H9 (cell line): Measurements from ENCODE around the gene PAX9. TPM values are rescaled to one million over a fixed set of nuclear protein-coding genes. Genes with fewer than 3 reads are reported as not detected.

Source experiments
- DNase-seq: peaks from one replicate; pipeline ENCODE4 v3.0.0-alpha.2; 2017
- H2AFZ ChIP-seq: one replicate; pipeline ENCODE4 v1.6.1; 2013; ENCODE audit warnings: mild to moderate bottlenecking, low read length, control low read depth, moderate library complexity
- H2AK5ac ChIP-seq: 2 replicates; pipeline ENCODE4 v1.6.1; 2013; ENCODE audit warnings: low read length, control low read depth, mixed read lengths; ENCODE audit not compliant: insufficient read length
- H2BK120ac ChIP-seq: one replicate; pipeline ENCODE4 v1.6.1; 2013; ENCODE audit warnings: low read depth, mild to moderate bottlenecking, low read length, control low read depth, inconsistent platforms; ENCODE audit not compliant: poor library complexity, severe bottlenecking
- H2BK12ac ChIP-seq: 2 replicates; pipeline ENCODE4 v1.6.1; 2013; ENCODE audit warnings: low read length, control low read depth, mixed read lengths, low read depth; ENCODE audit not compliant: insufficient read length
- H2BK15ac ChIP-seq: 2 replicates; pipeline ENCODE4 v1.6.1; 2013; ENCODE audit warnings: low read depth, low read length, control low read depth
- H2BK20ac ChIP-seq: one replicate; pipeline ENCODE4 v1.6.1; 2013; ENCODE audit warnings: low read depth, mild to moderate bottlenecking, low read length, control low read depth, inconsistent platforms; ENCODE audit not compliant: poor library complexity, severe bottlenecking
- H2BK5ac ChIP-seq: 2 replicates; pipeline ENCODE4 v1.6.1; 2013; ENCODE audit warnings: low read length, control low read depth, mixed read lengths; ENCODE audit not compliant: insufficient read length
- H3K14ac ChIP-seq: 2 replicates; pipeline ENCODE4 v1.6.1; 2013; ENCODE audit warnings: low read length, control low read depth; ENCODE audit not compliant: insufficient read depth
- H3K18ac ChIP-seq: 2 replicates; pipeline ENCODE4 v1.6.1; 2013; ENCODE audit warnings: low read depth, mild to moderate bottlenecking, mixed read lengths, low read length, control low read depth; ENCODE audit not compliant: insufficient read length
- H3K23ac ChIP-seq: 2 replicates; pipeline ENCODE4 v1.6.1; 2013; ENCODE audit warnings: low read length, control low read depth, mixed read lengths, low read depth; ENCODE audit not compliant: insufficient read length
- H3K23me2 ChIP-seq: 2 replicates; pipeline ENCODE4 v1.6.1; 2013; ENCODE audit warnings: low read depth, mild to moderate bottlenecking, mixed read lengths, low read length, control low read depth; ENCODE audit not compliant: insufficient read length, poor library complexity, severe bottlenecking
- H3K27ac ChIP-seq: 2 replicates; pipeline ENCODE4 v1.5.1; 2013; ENCODE audit warnings: low read length, control low read depth, mixed read lengths, low read depth; ENCODE audit not compliant: insufficient read length
- H3K27me3 ChIP-seq: 2 replicates; pipeline ENCODE4 v1.6.1; 2013; ENCODE audit warnings: low read length, control low read depth, inconsistent platforms; ENCODE audit not compliant: insufficient read depth
- H3K4ac ChIP-seq: 2 replicates; pipeline ENCODE4 v1.6.1; 2013; ENCODE audit warnings: low read depth, mild to moderate bottlenecking, control low read depth, inconsistent platforms, low read length, moderate library complexity
- H3K4me1 ChIP-seq: 2 replicates; pipeline ENCODE4 v1.6.1; 2013; ENCODE audit warnings: low read length, control low read depth, inconsistent platforms; ENCODE audit not compliant: insufficient read depth
- H3K4me2 ChIP-seq: 2 replicates; pipeline ENCODE4 v1.6.1; 2013; ENCODE audit warnings: low read length, control low read depth, mixed read lengths; ENCODE audit not compliant: insufficient read length, insufficient read depth
- H3K56ac ChIP-seq: 2 replicates; pipeline ENCODE4 v1.6.1; 2013; ENCODE audit warnings: low read depth, mild to moderate bottlenecking, mixed read lengths, low read length, control low read depth; ENCODE audit not compliant: insufficient read length
- H3K79me1 ChIP-seq: 2 replicates; pipeline ENCODE4 v1.6.1; 2013; ENCODE audit warnings: low read depth, mild to moderate bottlenecking, moderate library complexity, low read length, control low read depth, inconsistent platforms; ENCODE audit not compliant: insufficient read depth, poor library complexity, severe bottlenecking
- H3K79me2 ChIP-seq: 2 replicates; pipeline ENCODE4 v1.6.1; 2013; ENCODE audit warnings: low read length, control low read depth, inconsistent platforms; ENCODE audit not compliant: insufficient read depth
- H3K9ac ChIP-seq: 2 replicates; pipeline ENCODE4 v1.6.1; 2013; ENCODE audit warnings: low read length, control low read depth, mixed read lengths; ENCODE audit not compliant: insufficient read length; ENCODE audit errors: extremely low read depth
- H3K9me3 ChIP-seq: one replicate; pipeline ENCODE4 v1.6.1; 2013; ENCODE audit warnings: low read depth, low read length, inconsistent platforms; ENCODE audit not compliant: control insufficient read depth
- H3T11ph ChIP-seq: one replicate; pipeline ENCODE4 v1.6.1; 2013; ENCODE audit warnings: mild to moderate bottlenecking, low read length, control low read depth, inconsistent platforms
- H4K20me1 ChIP-seq: one replicate; pipeline ENCODE4 v1.6.1; 2013; ENCODE audit not compliant: control insufficient read depth, insufficient read length, insufficient read depth
- H4K5ac ChIP-seq: 2 replicates; pipeline ENCODE4 v1.6.1; 2013; ENCODE audit warnings: low read depth, mild to moderate bottlenecking, mixed read lengths, low read length, control low read depth; ENCODE audit not compliant: insufficient read length
- H4K8ac ChIP-seq: replicated peaks from 2 replicates; pipeline ENCODE4 v1.6.1; 2013; ENCODE audit warnings: low read length, control low read depth, mixed read lengths, low read depth; ENCODE audit not compliant: insufficient read length
- H4K91ac ChIP-seq: 2 replicates; pipeline ENCODE4 v1.6.1; 2013; ENCODE audit warnings: low read depth, mild to moderate bottlenecking, moderate library complexity, mixed read lengths, low read length, control low read depth; ENCODE audit not compliant: insufficient read length
- H3K27ac Mint-ChIP-seq, 3 experiments: 2 replicates in 2 of 3; 3 replicates in 1 of 3; pipeline ENCODE4 v1.8.0; 2020 to 2021; ENCODE audit warnings: mixed read lengths in 3 of 3, mild to moderate bottlenecking in 1 of 3, moderate library complexity in 1 of 3
- H3K27me3 Mint-ChIP-seq: 2 replicates; pipeline ENCODE4 v1.8.0; 2021; ENCODE audit warnings: low read depth, mild to moderate bottlenecking, moderate library complexity, mixed read lengths
- H3K36me3 Mint-ChIP-seq, 3 experiments: 2 replicates in 2 of 3; 3 replicates in 1 of 3; pipeline ENCODE4 v1.8.0; 2020 to 2021; ENCODE audit warnings: low read depth in 3 of 3, mixed read lengths in 3 of 3; ENCODE audit not compliant: insufficient read depth in 1 of 3
- H3K4me1 Mint-ChIP-seq, 2 experiments: 2 replicates each; pipeline ENCODE4 v1.8.0; 2020; ENCODE audit warnings: mixed read lengths in 2 of 2
- H3K4me3 Mint-ChIP-seq, 2 experiments: 2 replicates in 1 of 2; 3 replicates in 1 of 2; pipeline ENCODE4 v1.8.0; 2020 to 2021; ENCODE audit warnings: mild to moderate bottlenecking in 2 of 2, mixed read lengths in 2 of 2, moderate library complexity in 1 of 2
- H3K9me3 Mint-ChIP-seq, 2 experiments: 2 replicates in 1 of 2; 3 replicates in 1 of 2; pipeline ENCODE4 v1.8.0; 2020; ENCODE audit warnings: mild to moderate bottlenecking in 2 of 2, mixed read lengths in 2 of 2, moderate library complexity in 1 of 2
- WGBS: extraction: QIAGEN DNeasy Blood & Tissue Kit; methylation state at CpG from one replicate; pipeline ENCODE4 v1.1.7; 2013; ENCODE audit warnings: missing lambda C conversion rate, low lambda C conversion rate, mixed read lengths; ENCODE audit not compliant: insufficient read length; ENCODE audit errors: extremely low coverage; 5-methylcytosine and 5-hydroxymethylcytosine counted together
- total RNA-seq: library from RNA; stranded (reverse); gene quantifications from 2 replicates; pipeline ENCODE4 v1.2.1, GENCODE V29; 2021
- TF ChIP-seq, protein P1 (sequence below): fragments of 200-600 bp; sonication (generic); conservative IDR thresholded peaks from 3 replicates; pipeline ENCODE4 v1.8.0; 2021; ENCODE audit warnings: antibody characterized with exemption, mild to moderate bottlenecking

The PAX9 gene
- total RNA-seq, 1 experiment from 2014 or later = not detected

DNA sequence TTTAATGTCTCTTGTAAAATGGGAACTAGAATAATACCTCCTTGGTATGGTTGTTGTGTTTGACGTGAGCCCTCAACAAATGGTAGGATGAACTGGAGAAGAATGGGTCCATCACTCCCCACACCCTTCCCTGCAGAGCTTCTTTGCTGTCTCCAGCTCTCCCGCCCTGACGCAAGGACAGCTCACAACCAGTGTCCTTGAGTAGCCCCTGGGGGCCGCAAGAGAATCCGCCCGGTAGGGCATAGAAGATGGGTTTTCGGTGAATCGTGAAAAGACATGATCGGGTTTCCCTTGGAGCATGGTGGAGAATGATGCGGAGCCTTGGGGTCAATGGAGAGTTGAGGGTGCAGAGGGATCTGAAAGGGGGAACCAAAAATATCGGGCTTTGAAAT lies 6.1 kb upstream of the PAX9 start:
- H4K91ac ChIP-seq = no peak overlapping the region
- no peaks in the 10 kb centered on the region for H3K9me3 ChIP-seq
- no peak overlapping the region for H2AK5ac ChIP-seq
- no peak overlapping the region for H2BK12ac ChIP-seq
- H3K27ac Mint-ChIP-seq = no peak overlapping the region
- WGBS = no CpG with 5 or more reads among the region's 11 CpGs
- no peak overlapping the region for H3K23ac ChIP-seq
- no peaks in the 10 kb centered on the region; a peak in 2 of 7 replicates for H3K36me3 Mint-ChIP-seq
- H2BK5ac ChIP-seq = no peak overlapping the region
- H3K79me2 ChIP-seq = no peaks in the 10 kb centered on the region
- no peaks in the 10 kb centered on the region for H3K4me1 ChIP-seq
- H3K18ac ChIP-seq = no peak overlapping the region
- H3K4me1 Mint-ChIP-seq = peaks cover 9 to 39% of the 10 kb centered on the region in 2 experiments
- H4K20me1 ChIP-seq = no peaks in the 10 kb centered on the region
- H3K27me3 ChIP-seq = peaks cover 97% of the 10 kb centered on the region
- no peak overlapping the region for H2BK120ac ChIP-seq
- H3K27ac ChIP-seq = no peak overlapping the region
- H3K56ac ChIP-seq = no peak overlapping the region
- H2BK15ac ChIP-seq = no peak overlapping the region
- no peak overlapping the region for H4K8ac ChIP-seq
- TF ChIP-seq, protein P1, sequence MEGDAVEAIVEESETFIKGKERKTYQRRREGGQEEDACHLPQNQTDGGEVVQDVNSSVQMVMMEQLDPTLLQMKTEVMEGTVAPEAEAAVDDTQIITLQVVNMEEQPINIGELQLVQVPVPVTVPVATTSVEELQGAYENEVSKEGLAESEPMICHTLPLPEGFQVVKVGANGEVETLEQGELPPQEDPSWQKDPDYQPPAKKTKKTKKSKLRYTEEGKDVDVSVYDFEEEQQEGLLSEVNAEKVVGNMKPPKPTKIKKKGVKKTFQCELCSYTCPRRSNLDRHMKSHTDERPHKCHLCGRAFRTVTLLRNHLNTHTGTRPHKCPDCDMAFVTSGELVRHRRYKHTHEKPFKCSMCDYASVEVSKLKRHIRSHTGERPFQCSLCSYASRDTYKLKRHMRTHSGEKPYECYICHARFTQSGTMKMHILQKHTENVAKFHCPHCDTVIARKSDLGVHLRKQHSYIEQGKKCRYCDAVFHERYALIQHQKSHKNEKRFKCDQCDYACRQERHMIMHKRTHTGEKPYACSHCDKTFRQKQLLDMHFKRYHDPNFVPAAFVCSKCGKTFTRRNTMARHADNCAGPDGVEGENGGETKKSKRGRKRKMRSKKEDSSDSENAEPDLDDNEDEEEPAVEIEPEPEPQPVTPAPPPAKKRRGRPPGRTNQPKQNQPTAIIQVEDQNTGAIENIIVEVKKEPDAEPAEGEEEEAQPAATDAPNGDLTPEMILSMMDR = no peak
- H2AFZ ChIP-seq = no peak overlapping the region
- no peak overlapping the region for H3K4ac ChIP-seq
- H3K27me3 Mint-ChIP-seq = peaks cover 100% of the 10 kb centered on the region
- no peak overlapping the region for H3T11ph ChIP-seq
- H3K14ac ChIP-seq = no peak overlapping the region
- H3K23me2 ChIP-seq = no peaks in the 10 kb centered on the region
- H2BK20ac ChIP-seq = no peak overlapping the region
- peak; percentile 51 for DNase-seq
- peak overlapping the region in 1 of 2 experiments; percentile 66; a peak in 3 of 5 replicates for H3K4me3 Mint-ChIP-seq
- H3K4me2 ChIP-seq = peak overlapping the region; percentile 44
- H3K79me1 ChIP-seq = no peaks in the 10 kb centered on the region
- H3K9me3 Mint-ChIP-seq = peaks cover under 1 to 10% of the 10 kb centered on the region in 2 experiments; a peak in 2 of 5 replicates
- H3K9ac ChIP-seq = no peak overlapping the region
- H4K5ac ChIP-seq = no peak overlapping the region
